NCI-H146 (cell line): ENCODE measurements around the gene UBA3.

Source experiments
- DNase-seq: peaks from one replicate; lab custom pipeline; 2025; lab: John Stamatoyannopoulos, UW

The UBA3 gene

GRCh38 chr3:69011096-69011730 lies 69.0 kb downstream of the UBA3 start:
- DNase-seq, result no peak

GRCh38 chr3:69009559-69010410 lies 70.4 kb downstream of the UBA3 start:
- no peak for DNase-seq

GRCh38 chr3:69008980-69009379 lies 71.2 kb downstream of the UBA3 start:
- no peak for DNase-seq

GRCh38 chr3:69005791-69006482 lies 74.2 kb downstream of the UBA3 start:
- no peak for DNase-seq

- DNase-seq, result no peak
Observed at GRCh38 chr3:69005071-69005790, 74.9 kb downstream of the UBA3 start.
